Anterior cingulate cortex (tissue), 58 donors: ENCODE results near the gene TSHZ3.
A peak's percentile ranks its signal among the peaks of the same experiment; 100 is the strongest.

Source experiments
- DNase-seq, 58 donors: peaks; one replicate each; lab custom pipeline; 2025; lab: John Stamatoyannopoulos, UW

The TSHZ3 gene

GRCh38 chr19:31317093-31317492 is 32.1 kb downstream of the TSHZ3 start:
- DNase-seq, result no peak

- DNase-seq, result peak in 13 of 58 donors; percentile 7 to 61 (median 34)
Observed at GRCh38 chr19:31316201-31316951, 32.9 kb downstream of the TSHZ3 start.

- DNase-seq, result no peak
Observed at GRCh38 chr19:31315652-31316051, 33.6 kb downstream of the TSHZ3 start.

- DNase-seq, result no peak
Observed at GRCh38 chr19:31314849-31315629, 34.2 kb downstream of the TSHZ3 start.

- no peak for DNase-seq
Observed at GRCh38 chr19:31314156-31314555, 35.1 kb downstream of the TSHZ3 start.

- no peak for DNase-seq
Observed at GRCh38 chr19:31313291-31314030, 35.8 kb downstream of the TSHZ3 start.

GRCh38 chr19:31312677-31313244 is 36.5 kb downstream of the TSHZ3 start:
- no peak for DNase-seq

GRCh38 chr19:31312009-31312676 is 37.1 kb downstream of the TSHZ3 start:
- DNase-seq, result no peak

- DNase-seq, result no peak
Observed at GRCh38 chr19:31310432-31311133, 38.7 kb downstream of the TSHZ3 start.

- DNase-seq, result no peak
Observed at GRCh38 chr19:31308781-31309180, 40.5 kb downstream of the TSHZ3 start.

GRCh38 chr19:31307071-31307669 is 42.1 kb downstream of the TSHZ3 start:
- DNase-seq, result no peak

- DNase-seq, result no peak
Observed at GRCh38 chr19:31306006-31306753, 43.1 kb downstream of the TSHZ3 start.

GRCh38 chr19:31304831-31305312 is 44.4 kb downstream of the TSHZ3 start:
- DNase-seq, result no peak

GRCh38 chr19:31303262-31303815 is 45.9 kb downstream of the TSHZ3 start:
- DNase-seq, result no peak

- no peak for DNase-seq
Observed at GRCh38 chr19:31301306-31301980, 47.8 kb downstream of the TSHZ3 start.

GRCh38 chr19:31300422-31300821 is 48.8 kb downstream of the TSHZ3 start:
- DNase-seq, result no peak

GRCh38 chr19:31299665-31300064 is 49.6 kb downstream of the TSHZ3 start:
- DNase-seq, result no peak
